HepG2 (cell line): Measurements from ENCODE around the gene TMPO. TPM values are rescaled to one million over a fixed set of nuclear protein-coding genes. Genes with fewer than 3 reads are reported as not detected.
A peak's percentile ranks its signal among the peaks of the same experiment; 100 is the strongest.

Experiments
- NRL ChIP-seq: sonication (generic); formaldehyde crosslinking; IDR thresholded peaks from 2 replicates; pipeline ENCODE4 v1.5.0; 2020; ENCODE audit warnings: missing genetic modification reagents, mild to moderate bottlenecking, moderate library complexity, borderline replicate concordance
- SKI ChIP-seq: fragments of 450-650 bp; IDR thresholded peaks from one replicate; pipeline ENCODE4 v1.6.1; 2018; ENCODE audit warnings: mild to moderate bottlenecking; ENCODE audit not compliant: partially characterized antibody
- SMAD3 ChIP-seq: sonication (generic); formaldehyde crosslinking; IDR thresholded peaks from 2 replicates; pipeline ENCODE4 v1.4.0; 2020; ENCODE audit warnings: missing genetic modification reagents
- TFE3 ChIP-seq: IDR thresholded peaks from 2 replicates; pipeline ENCODE4 v1.6.1; 2016
- ZBTB40 ChIP-seq, 2 experiments: fragments of 450-650 bp in 1 of 2; sonication (generic) in 1 of 2; formaldehyde crosslinking in 1 of 2; IDR thresholded peaks; 2 replicates each; pipeline versions ENCODE4 v1.6.1 to v1.8.0; 2016 to 2022; ENCODE audit warnings: antibody characterized with exemption in 1 of 2, mild to moderate bottlenecking in 1 of 2, missing genetic modification reagents in 1 of 2
- ZBTB8A ChIP-seq: sonication (generic); formaldehyde crosslinking; IDR thresholded peaks from 2 replicates; pipeline ENCODE4 v1.4.0; 2020; ENCODE audit warnings: mild to moderate bottlenecking, low read depth, missing genetic modification reagents, borderline replicate concordance
- ZNF232 ChIP-seq: sonication (generic); formaldehyde crosslinking; IDR thresholded peaks from 2 replicates; pipeline ENCODE4 v1.4.0; 2020; ENCODE audit warnings: missing genetic modification reagents, borderline replicate concordance
- ZNF670 ChIP-seq: sonication (generic); formaldehyde crosslinking; IDR thresholded peaks from 2 replicates; pipeline ENCODE4 v1.8.0; 2022; ENCODE audit warnings: mild to moderate bottlenecking, missing genetic modification reagents, borderline replicate concordance
- ZNF687 ChIP-seq: sonication (generic); formaldehyde crosslinking; IDR thresholded peaks from 2 replicates; pipeline ENCODE4 v1.5.1; 2020; ENCODE audit warnings: mild to moderate bottlenecking, missing genetic modification reagents, moderate library complexity
- ZSCAN29 ChIP-seq: sonication (generic); formaldehyde crosslinking; conservative IDR thresholded peaks from 2 replicates; pipeline ENCODE4 v1.4.0; 2020; ENCODE audit warnings: mild to moderate bottlenecking, missing genetic modification reagents
- polyA plus RNA-seq, 8 experiments: library from polyadenylated mRNA; depleted of rRNA in 3 of 8; stranded (reverse) in 7 of 8; unstranded in 1 of 8; fragments of >200 nt; fragmentation: Illumina TruSeq in 4 of 8; extraction: Trizol in 4 of 8; gene quantifications; 2 replicates each; pipeline versions ENCODE4 v1.2.1 to v1.2.3, GENCODE V29; 2011 to 2016; ENCODE audit warnings: low read depth in 4 of 8, missing spikeins in 1 of 8, mixed read lengths in 1 of 8; ENCODE audit not compliant: insufficient read depth in 1 of 8
- total RNA-seq, 5 experiments: library from RNA; depleted of rRNA; stranded (reverse); fragments of >200 nt; fragmentation: Illumina TruSeq; extraction: Trizol; gene quantifications; 2 replicates each; pipeline ENCODE4 v1.2.3, GENCODE V29; 2016; ENCODE audit warnings: low read depth in 1 of 5

The TMPO gene
- total and polyA plus RNA-seq, 2 of the 13 experiments (the other 11 are each of a cell fraction or from before 2014, with no cell fraction given) = 24.2 to 167 TPM

- TF ChIP-seq TFE3 (CRISPR knock-in tag) (peak; percentile 31; the same call in 1 of the 2 replicates), ZNF232 (CRISPR knock-in tag) (peak; percentile 85), ZNF687 (CRISPR knock-in tag) (peak; percentile 84), ZNF670 (CRISPR knock-in tag) (no peak), NRL (CRISPR knock-in tag) (no peak), ZBTB40 (IDR thresholded peaks at IDR 0.05) (no peak), ZBTB40 (CRISPR knock-in tag; IDR thresholded peaks at IDR 0.05) (no peak; the same call in 1 of the 2 replicates), ZSCAN29 (CRISPR knock-in tag) (no peak; the same call in 1 of the 2 replicates), ZBTB8A (CRISPR knock-in tag) (no peak), SKI (peak; percentile 15), SMAD3 (CRISPR knock-in tag) (0 out of 2 replicates have a peak, but pooled peaks have one; percentile 25)
Measured at GRCh38 chr12:98515287-98516110, at the start of gene TMPO (continued).
